ENCODE data around the gene GTPBP3.

DNA sequence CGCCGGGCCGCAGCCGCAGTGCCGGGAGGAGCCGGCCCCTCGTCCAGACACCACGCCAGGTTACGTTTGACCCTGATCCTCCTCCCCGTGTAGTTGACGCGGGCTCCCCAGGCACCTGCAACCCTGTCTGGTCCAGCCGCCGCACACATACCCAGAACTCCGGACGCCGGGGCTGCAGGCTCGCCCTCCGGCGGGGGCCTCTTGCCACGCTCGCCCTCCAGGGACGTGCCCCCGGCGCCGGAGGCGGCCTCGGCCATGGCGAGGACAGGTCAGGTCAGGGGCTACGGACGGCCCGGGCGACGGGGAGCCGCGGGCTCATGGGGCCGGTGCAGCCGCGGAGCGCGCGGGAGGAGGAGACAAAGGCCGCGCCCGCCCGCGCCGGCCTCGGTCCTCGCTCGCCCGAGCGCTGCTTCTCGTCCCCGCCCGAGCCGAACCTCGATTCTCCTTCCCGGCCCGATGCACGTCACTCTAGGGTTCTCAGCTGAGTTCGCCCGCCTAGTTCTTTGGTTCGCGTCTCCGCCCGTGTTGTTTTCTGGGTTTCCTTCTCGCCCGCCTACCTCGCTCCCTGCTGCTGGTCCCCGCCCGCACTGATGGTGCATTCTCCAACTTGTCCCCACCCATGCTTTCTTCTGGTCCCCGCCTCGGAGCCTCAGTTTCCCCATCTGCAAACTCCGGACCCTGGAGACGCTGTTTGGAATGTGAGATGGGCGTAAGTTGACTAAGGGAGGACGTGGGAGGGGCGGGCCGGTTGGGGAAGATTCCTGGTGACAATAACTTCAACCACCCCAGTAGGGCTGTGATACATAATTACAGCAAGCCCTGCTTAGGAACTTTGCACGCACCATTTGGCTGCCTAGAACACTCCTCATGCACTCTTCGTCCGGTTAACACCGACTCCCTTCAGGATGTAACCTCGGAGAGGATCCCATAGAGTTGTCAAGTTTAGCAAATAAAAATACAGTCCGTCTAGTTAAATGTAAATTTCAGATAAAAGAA lies 2.6 kb upstream of the GTPBP3 start, which contains the start of gene ANO8:
- TF ChIP-seq CTCF (IDR thresholded peaks at IDR 0.05), result no peak
- no peak for TF ChIP-seq ZFX (IDR thresholded peaks at IDR 0.05; ENCODE audit: borderline replicate concordance)

All from 22Rv1 (cell line).